ENCODE results near the gene DDX20. TPM values are rescaled to one million over a fixed set of nuclear protein-coding genes. Genes with fewer than 3 reads are reported as not detected.

DDX20 gene
- total RNA-seq, 6 experiments from 2014 or later = 12.9 to 15.5 (median 13.9) TPM

DNA sequence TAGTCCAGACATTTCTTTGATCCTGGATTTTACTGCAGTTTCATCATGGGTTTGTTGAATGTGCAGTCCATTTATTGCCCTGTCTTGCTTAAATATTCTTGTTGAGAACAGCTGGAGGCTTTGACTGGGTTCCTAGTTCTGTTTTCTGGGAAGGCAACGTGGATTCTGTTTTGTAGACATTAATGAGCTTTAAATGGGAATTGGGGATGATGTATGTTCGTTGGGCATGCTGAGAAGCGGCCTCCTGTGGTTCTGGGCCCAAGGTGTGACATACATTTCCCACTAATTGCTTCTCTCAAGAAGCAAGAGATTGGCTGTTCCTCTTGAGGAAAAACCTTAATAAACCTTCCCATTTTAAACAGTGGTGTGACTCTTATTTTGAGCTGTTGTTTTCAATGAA, 39.4 kb upstream of the DDX20 start:
- Mint-ChIP-seq H3K4me1 (ENCODE audit: low read depth) (peaks cover 18% of the 10 kb centered on the region), H3K27me3 (ENCODE audit: insufficient read depth) (peaks cover 2% of the 10 kb centered on the region; the same call in 1 of the 2 replicates), H3K27ac (no peak overlapping the region), H3K36me3 (ENCODE audit: low read depth) (peaks cover 5% of the 10 kb centered on the region; the same call in 1 of the 2 replicates), H3K4me3 (no peak overlapping the region), H3K9me3 (no peaks in the 10 kb centered on the region)
- TF ChIP-seq, protein P1, sequence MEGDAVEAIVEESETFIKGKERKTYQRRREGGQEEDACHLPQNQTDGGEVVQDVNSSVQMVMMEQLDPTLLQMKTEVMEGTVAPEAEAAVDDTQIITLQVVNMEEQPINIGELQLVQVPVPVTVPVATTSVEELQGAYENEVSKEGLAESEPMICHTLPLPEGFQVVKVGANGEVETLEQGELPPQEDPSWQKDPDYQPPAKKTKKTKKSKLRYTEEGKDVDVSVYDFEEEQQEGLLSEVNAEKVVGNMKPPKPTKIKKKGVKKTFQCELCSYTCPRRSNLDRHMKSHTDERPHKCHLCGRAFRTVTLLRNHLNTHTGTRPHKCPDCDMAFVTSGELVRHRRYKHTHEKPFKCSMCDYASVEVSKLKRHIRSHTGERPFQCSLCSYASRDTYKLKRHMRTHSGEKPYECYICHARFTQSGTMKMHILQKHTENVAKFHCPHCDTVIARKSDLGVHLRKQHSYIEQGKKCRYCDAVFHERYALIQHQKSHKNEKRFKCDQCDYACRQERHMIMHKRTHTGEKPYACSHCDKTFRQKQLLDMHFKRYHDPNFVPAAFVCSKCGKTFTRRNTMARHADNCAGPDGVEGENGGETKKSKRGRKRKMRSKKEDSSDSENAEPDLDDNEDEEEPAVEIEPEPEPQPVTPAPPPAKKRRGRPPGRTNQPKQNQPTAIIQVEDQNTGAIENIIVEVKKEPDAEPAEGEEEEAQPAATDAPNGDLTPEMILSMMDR (IDR thresholded peaks at IDR 0.05) = no peak
- DNase-seq = no peak

DNA sequence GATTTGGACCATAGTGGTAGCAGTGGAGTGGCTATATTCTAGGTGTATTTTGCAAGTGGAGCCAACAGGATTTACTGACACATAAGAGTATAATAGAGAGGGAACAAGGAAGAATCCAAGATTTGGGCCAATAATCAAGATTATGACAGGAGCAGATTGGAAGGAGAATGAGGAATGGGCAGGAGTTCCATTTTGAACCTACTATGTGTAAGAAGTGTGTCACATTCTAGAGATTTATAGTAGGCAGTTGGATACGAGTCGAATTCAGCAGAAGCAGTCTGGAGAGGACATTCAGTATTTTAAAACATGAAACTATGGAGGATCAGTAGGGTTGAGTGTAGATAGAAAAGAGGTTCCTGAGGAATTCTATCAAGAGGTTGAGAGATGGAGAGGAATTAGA, 38.3 kb upstream of the DDX20 start:
- no peak overlapping the region for H3K27ac Mint-ChIP-seq
- peaks cover 22% of the 10 kb centered on the region for H3K4me1 Mint-ChIP-seq (ENCODE audit: low read depth)
- DNase-seq = no peak

DNA sequence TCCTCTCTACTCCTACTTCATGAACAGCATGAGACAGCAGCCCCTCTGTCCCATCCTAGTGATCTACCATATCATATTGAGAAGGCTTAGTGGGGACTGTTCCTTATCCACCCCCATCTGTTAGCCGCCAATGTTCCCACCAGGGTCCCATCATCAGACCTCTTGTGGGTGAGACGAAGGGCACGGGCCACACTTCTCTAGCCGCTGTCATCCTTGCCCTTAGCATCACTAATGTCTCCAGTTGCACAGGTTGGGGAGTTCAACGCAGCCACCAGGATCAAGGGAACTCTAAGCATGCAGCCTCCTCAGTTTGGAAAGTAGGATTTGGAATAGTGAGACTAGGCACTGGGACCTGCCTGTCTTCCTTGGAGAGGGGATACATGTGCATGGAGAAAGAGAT, 36.6 kb upstream of the DDX20 start:
- Mint-ChIP-seq H3K4me3 (no peak overlapping the region), H3K4me1 (ENCODE audit: low read depth) (peaks cover 22% of the 10 kb centered on the region), H3K36me3 (ENCODE audit: low read depth) (peaks cover 5% of the 10 kb centered on the region; the same call in 1 of the 2 replicates), H3K9me3 (no peaks in the 10 kb centered on the region), H3K27me3 (ENCODE audit: insufficient read depth) (peaks cover 3% of the 10 kb centered on the region; the same call in 1 of the 2 replicates), H3K27ac (no peak overlapping the region)
- no peak for DNase-seq
- TF ChIP-seq, protein P1 (IDR thresholded peaks at IDR 0.05) = no peak

More for the DNA sequence above, 38.3 kb upstream of the DDX20 start:
- TF ChIP-seq, protein P1 (IDR thresholded peaks at IDR 0.05) = no peak
- Mint-ChIP-seq H3K4me3 (no peak overlapping the region), H3K27me3 (ENCODE audit: insufficient read depth) (peaks cover 3% of the 10 kb centered on the region; the same call in 1 of the 2 replicates), H3K9me3 (no peaks in the 10 kb centered on the region), H3K36me3 (ENCODE audit: low read depth) (peaks cover 5% of the 10 kb centered on the region; the same call in 1 of the 2 replicates)

DNA sequence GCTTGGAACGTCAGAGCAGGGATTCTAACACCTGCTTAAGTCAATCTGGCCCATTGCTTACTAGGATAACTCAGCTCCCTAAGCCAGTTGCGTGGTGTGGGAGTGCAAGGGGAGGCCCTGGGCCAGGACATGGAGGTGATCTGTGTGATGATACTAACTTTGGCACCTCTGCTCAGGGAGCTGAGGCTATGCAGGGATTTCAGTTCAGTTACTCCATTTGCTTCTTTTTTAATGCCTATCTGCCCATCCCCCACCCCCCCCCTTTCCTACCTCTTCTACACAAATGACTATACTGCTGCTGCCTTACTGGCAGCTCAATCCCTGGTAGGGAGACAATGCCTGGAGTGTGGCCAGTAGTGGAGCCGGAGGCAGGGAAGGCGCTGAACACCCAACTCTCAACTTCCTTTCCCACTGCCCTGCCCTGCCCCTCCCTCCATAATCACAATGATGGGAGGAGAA, 36.0 kb upstream of the DDX20 start:
- Mint-ChIP-seq H3K4me1 (ENCODE audit: low read depth) (peaks cover 22% of the 10 kb centered on the region), H3K27me3 (ENCODE audit: insufficient read depth) (peaks cover 3% of the 10 kb centered on the region; the same call in 1 of the 2 replicates), H3K36me3 (ENCODE audit: low read depth) (peaks cover 5% of the 10 kb centered on the region; the same call in 1 of the 2 replicates), H3K9me3 (no peaks in the 10 kb centered on the region), H3K4me3 (no peak overlapping the region), H3K27ac (no peak overlapping the region)
- TF ChIP-seq, protein P1 (IDR thresholded peaks at IDR 0.05) = no peak
- no peak for DNase-seq

DNA sequence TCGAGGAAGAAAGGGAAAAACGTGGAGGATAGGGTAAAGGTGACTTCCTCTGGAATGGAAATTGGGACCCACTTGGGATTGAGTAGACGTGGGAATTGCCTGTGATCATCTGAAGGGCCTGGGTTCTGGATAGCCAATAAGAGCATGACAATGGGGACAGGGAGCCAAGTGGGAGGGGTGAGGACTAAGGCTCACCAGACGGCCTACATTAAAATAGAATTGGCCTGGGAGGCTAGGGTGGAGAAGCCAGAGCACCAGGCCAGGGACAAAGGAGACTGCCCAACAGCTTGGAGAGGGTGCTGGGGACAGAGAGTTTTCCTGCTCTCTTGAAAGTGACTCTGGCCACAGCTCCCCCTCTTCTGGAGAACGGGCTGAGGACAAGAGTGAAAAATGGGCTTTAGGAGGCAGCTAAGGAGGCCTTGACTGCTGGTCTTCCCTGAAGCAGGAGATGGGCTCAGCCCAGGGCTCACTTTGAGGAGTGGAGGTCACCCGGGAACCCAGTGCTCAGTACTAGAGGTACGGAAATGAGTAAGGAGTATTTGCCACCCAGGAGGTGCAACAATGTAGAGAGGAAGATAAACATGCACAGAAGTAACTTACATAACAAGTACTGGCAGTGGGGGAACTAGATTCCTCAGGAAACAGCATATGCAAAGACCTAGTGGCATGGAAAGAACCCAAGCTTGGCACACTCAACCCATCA, 35.3 kb upstream of the DDX20 start:
- TF ChIP-seq, protein P1 (IDR thresholded peaks at IDR 0.05) = no peak
- Mint-ChIP-seq H3K4me1 (ENCODE audit: low read depth) (peaks cover 22% of the 10 kb centered on the region), H3K27ac (peak overlapping the region; percentile 15), H3K4me3 (no peak overlapping the region), H3K27me3 (ENCODE audit: insufficient read depth) (peaks cover 3% of the 10 kb centered on the region; the same call in 1 of the 2 replicates), H3K36me3 (ENCODE audit: low read depth) (peaks cover 5% of the 10 kb centered on the region; the same call in 1 of the 2 replicates), H3K9me3 (no peaks in the 10 kb centered on the region)
- DNase-seq = no peak

Measured in HFFc6 (cell line).